Neutrophil (primary cell): ENCODE data around the gene LILRB5.
A peak's percentile ranks its signal among the peaks of the same experiment; 100 is the strongest.
"Not testable (repeated sequence)": the region's sequence is repeated elsewhere in the genome, so short reads cannot be mapped to it uniquely, and the experiment has no call there.

Source experiments
- H3K27ac ChIP-seq: fragments of 200-600 bp; sonication (generic); 2 replicates; pipeline ENCODE4 v1.5.1; 2016; ENCODE audit warnings: mild to moderate bottlenecking, moderate library complexity
- H3K27me3 ChIP-seq: fragments of 200-600 bp; sonication (generic); 2 replicates; pipeline ENCODE4 v1.6.0; 2016; ENCODE audit warnings: mild to moderate bottlenecking
- H3K36me3 ChIP-seq: fragments of 200-600 bp; sonication (generic); 2 replicates; pipeline ENCODE4 v1.5.1; 2017
- H3K4me1 ChIP-seq, 2 experiments: fragments of 200-600 bp in 1 of 2; sonication (generic) in 1 of 2; 1 replicate in 1 of 2; 2 replicates in 1 of 2; pipeline versions ENCODE4 v1.5.1 to v1.6.1; 2013 to 2016; ENCODE audit warnings: low read depth in 1 of 2, low read length in 1 of 2, mild to moderate bottlenecking in 1 of 2, moderate library complexity in 1 of 2; ENCODE audit not compliant: control insufficient read depth in 1 of 2, insufficient read depth in 1 of 2
- H3K4me3 ChIP-seq, 2 experiments: fragments of 200-600 bp in 1 of 2; sonication (generic) in 1 of 2; 1 replicate in 1 of 2; 2 replicates in 1 of 2; pipeline ENCODE4 v1.5.1; 2013 to 2016; ENCODE audit warnings: low read depth in 1 of 2, low read length in 1 of 2, mild to moderate bottlenecking in 1 of 2, moderate library complexity in 1 of 2
- H3K9me3 ChIP-seq: fragments of 200-600 bp; sonication (generic); 2 replicates; pipeline ENCODE4 v1.5.1; 2016
- CTCF ChIP-seq: fragments of 200-600 bp; sonication (generic); IDR thresholded peaks from 2 replicates; pipeline ENCODE4 v1.5.1; 2016; ENCODE audit warnings: antibody characterized with exemption

The LILRB5 gene

DNA sequence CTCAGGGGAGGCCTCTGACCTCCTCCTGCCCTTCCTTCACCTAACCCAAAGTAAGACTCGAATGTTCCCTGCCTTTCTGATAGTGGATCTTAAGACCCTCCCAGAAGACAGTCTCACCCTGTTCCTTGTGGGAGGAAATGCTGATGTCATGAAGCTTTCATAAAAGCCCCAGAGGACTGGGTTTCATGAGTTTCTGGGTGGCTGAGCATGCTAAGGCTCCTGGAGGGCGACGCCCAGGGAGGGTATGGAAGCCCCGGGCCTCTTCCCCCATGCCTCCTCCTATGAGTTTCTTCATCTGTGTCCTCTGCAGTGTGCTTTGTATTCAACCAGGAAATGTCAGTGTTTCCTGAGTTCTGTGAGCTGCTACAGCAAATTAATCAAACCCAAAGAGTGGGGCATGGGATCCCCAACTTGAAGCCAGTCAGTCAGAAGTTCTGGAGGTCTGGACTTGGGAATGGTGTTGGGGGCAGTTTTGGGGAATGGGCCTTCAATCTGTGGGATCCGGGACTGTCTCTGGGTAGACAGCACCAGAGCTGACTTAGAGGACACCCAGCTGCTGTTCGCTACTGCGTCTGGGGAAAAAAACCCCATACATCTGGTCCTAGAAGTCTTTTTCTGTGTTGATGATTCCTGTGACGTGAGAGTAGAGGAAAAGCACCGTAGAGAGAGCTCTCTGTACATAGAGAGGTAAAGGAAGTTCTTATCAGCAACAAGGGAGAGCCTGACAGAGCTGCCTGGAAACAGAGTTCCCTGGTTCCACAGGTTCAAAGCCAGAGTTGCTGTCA is 25.8 kb upstream of the LILRB5 start:
- no peaks in the 10 kb centered on the region for H3K9me3 ChIP-seq
- H3K4me3 ChIP-seq = peak overlapping the region; percentile 38 to 73
- peaks cover 20% of the 10 kb centered on the region for H3K36me3 ChIP-seq
- TF ChIP-seq CTCF = no peak
- H3K27me3 ChIP-seq = no peaks in the 10 kb centered on the region
- H3K4me1 ChIP-seq = peaks cover 79 to 87% of the 10 kb centered on the region in 2 experiments
- peak overlapping the region; percentile 98 for H3K27ac ChIP-seq

DNA sequence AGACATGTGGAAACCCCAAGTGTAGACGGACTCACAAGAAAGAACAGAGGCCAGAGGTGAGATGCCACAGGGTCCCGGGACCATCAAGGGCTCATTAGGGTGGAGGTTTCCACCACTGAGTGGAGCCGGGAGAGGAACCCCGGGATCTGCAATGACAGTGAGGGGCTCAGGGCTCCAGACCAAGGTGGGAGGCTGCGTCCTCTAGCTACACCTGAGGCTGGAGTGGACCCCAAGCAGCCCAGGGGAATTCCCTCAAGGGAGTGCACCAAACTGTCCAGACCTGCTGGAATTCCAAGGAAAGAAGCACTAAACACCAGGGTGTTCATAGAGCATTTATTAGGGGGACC is 24.6 kb upstream of the LILRB5 start:
- Histone ChIP-seq H3K27ac (peak overlapping the region; percentile 98), H3K4me1 (peaks cover 85 to 96% of the 10 kb centered on the region in 2 experiments)
- not testable (repeated sequence) for H3K27me3 ChIP-seq

GRCh38 chr19:54281007-54281728 is 24.1 kb upstream of the LILRB5 start, which contains the start of gene LILRB2:
Gene LILRB2 (minus strand): TSS chr19:54281110. CDS start chr19:54280496, 614 bp downstream.
- no peak for TF ChIP-seq CTCF
- peaks cover 37% of the 10 kb centered on the region for H3K36me3 ChIP-seq
- H3K9me3 ChIP-seq = no peaks in the 10 kb centered on the region
- peak within 1 kb of the TSS; percentile 98 for H3K27ac ChIP-seq
- H3K4me3 ChIP-seq = peak within 1 kb of the TSS; percentile 73 to 88
- H3K27me3 ChIP-seq = no peaks in the 10 kb centered on the region
- peaks cover 80 to 94% of the 10 kb centered on the region in 2 experiments for H3K4me1 ChIP-seq

More for the DNA sequence above, 24.6 kb upstream of the LILRB5 start:
- H3K9me3 ChIP-seq = not testable (repeated sequence)
- peaks cover 32% of the 10 kb centered on the region for H3K36me3 ChIP-seq
- peak overlapping the region; percentile 73 to 88 for H3K4me3 ChIP-seq

DNA sequence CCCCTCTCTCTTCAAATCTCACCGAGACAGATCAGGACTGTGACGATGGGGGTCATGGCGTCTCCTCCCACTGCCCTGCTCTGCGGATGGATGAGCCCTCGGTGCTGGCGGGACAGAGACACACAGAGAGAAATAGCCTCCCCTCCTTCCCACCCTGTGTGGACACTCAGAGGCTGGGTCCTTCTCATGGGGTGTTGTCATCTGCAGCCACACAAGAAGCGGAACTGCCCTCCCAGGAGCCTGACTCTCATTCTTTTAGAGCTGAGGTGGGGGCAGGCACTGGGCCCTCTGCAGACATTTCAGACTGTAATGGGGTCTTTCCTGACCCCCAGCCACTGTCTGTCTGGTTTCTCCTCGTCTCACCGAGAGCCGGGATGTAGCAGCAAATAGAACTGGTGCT is 23.4 kb upstream of the LILRB5 start:
- H3K9me3 ChIP-seq, H3K27me3 ChIP-seq: not testable (repeated sequence)
- H3K36me3 ChIP-seq = peaks cover 45% of the 10 kb centered on the region
- H3K4me1 ChIP-seq = peaks cover 73 to 86% of the 10 kb centered on the region in 2 experiments
- peak overlapping the region; percentile 73 to 88 for H3K4me3 ChIP-seq
- H3K27ac ChIP-seq = peak overlapping the region; percentile 98

DNA sequence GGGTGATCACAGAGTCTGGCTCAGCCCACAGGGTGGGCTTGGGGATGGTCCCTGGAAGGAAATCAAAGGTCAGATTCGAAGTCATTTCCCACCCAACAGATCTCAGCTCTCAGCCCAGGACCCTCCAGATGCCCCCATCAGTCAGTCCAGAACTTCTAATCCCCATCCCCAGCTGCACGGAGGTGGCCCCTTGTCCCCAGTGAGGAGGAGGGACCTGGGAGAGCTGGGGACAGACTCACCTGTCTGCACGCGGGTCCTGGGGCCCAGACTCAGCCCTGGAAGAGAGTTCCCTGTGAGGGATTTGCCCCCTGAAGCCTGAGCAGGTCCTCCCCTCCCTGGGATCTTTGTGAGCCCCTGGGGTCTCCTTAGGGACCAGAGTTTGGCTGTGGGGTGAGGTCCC is 23.0 kb upstream of the LILRB5 start:
- peaks cover 49% of the 10 kb centered on the region for H3K36me3 ChIP-seq
- H3K4me1 ChIP-seq = peaks cover 69 to 82% of the 10 kb centered on the region in 2 experiments
- not testable (repeated sequence) for H3K27me3 ChIP-seq, H3K9me3 ChIP-seq
- peak overlapping the region; percentile 98 for H3K27ac ChIP-seq
- peak overlapping the region; percentile 73 to 88 for H3K4me3 ChIP-seq

DNA sequence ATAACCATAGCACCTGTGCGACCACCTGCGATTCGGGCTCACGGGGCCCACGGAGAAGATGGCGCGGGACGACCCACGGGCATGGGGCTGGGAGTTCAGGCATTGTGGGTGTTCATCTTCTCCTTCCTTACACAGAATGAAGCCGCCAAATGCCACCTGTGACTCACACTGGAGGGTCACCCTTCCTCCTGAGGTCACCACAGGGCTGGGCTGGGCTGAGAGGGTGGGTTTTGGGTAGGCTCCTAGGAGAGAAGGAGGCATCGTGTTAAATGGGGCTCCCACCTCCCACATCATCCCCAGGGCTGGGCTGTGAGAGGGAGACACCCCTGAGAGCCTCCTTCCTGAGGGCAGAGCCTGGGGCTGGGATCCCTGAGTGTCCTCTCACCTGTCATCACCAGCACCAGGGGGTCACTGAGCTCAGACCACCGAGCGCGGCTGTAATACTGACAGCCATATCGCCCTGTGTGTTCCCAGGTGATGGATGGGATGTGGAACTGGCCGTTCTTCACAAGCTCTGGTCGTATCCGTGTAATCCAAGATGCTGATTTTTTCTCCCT is 22.4 kb upstream of the LILRB5 start:
- peaks cover 65 to 79% of the 10 kb centered on the region in 2 experiments for H3K4me1 ChIP-seq
- H3K36me3 ChIP-seq = peaks cover 54% of the 10 kb centered on the region
- no peak for TF ChIP-seq CTCF
- H3K9me3 ChIP-seq = no peaks in the 10 kb centered on the region
- H3K27ac ChIP-seq = peak overlapping the region; percentile 98
- no peaks in the 10 kb centered on the region for H3K27me3 ChIP-seq
- H3K4me3 ChIP-seq = peak overlapping the region; percentile 73 to 88

GRCh38 chr19:54278571-54279195 is 21.6 kb upstream of the LILRB5 start:
- peaks cover 61 to 72% of the 10 kb centered on the region in 2 experiments for H3K4me1 ChIP-seq
- peaks cover 62% of the 10 kb centered on the region for H3K36me3 ChIP-seq
- H3K27me3 ChIP-seq, H3K9me3 ChIP-seq: not testable (repeated sequence)
- peak overlapping the region; percentile 73 to 88 for H3K4me3 ChIP-seq
- H3K27ac ChIP-seq = peak overlapping the region; percentile 98

- H3K27me3 ChIP-seq, H3K9me3 ChIP-seq: not testable (repeated sequence)
- peaks cover 67% of the 10 kb centered on the region for H3K36me3 ChIP-seq
- peak overlapping the region in 1 of 2 experiments; percentile 73 for H3K4me3 ChIP-seq
- peaks cover 61 to 67% of the 10 kb centered on the region in 2 experiments for H3K4me1 ChIP-seq
- H3K27ac ChIP-seq = peak overlapping the region; percentile 98
Measured at GRCh38 chr19:54278056-54278455, 21.0 kb upstream of the LILRB5 start.

DNA sequence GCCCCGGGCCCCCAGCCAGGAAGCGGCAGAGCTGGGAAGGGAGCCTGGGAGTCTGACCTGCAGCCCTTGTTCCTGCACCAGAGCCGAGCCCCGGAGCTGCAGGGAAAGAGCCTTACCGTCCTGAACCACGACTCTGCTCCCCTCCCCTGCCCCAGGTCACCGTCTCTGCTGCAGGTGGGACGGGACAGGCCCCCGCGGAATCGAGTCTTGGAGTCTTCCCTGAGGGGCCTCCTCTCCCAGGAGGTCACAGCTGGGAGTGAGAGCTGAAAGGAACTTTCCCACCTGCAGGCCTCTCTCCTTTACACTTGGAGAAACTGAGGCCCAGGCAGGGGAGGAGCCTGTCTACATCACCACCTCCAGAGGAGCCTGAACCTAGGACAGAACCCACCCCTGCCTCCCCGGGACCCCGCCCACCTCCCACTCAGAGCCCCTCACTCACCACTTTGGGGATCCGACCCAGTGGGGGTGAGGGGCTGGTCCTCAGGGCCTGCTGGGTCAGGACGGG is 20.1 kb upstream of the LILRB5 start:
- H3K27ac ChIP-seq = peak overlapping the region; percentile 98
- H3K27me3 ChIP-seq, H3K9me3 ChIP-seq, H3K4me3 ChIP-seq: not testable (repeated sequence)
- H3K4me1 ChIP-seq = peaks cover 61 to 67% of the 10 kb centered on the region in 2 experiments
- peaks cover 67% of the 10 kb centered on the region for H3K36me3 ChIP-seq
